Measurements from ENCODE around the gene ZNF280A. TPM values are rescaled to one million over a fixed set of nuclear protein-coding genes. Genes with fewer than 3 reads are reported as not detected.
"Not testable (repeated sequence)": the region's sequence is repeated elsewhere in the genome, so short reads cannot be mapped to it uniquely, and the experiment has no call there.

The ZNF280A gene
- total RNA-seq, 2 donors from 2014 or later, result not detected

- Histone ChIP-seq H3K27me3 (replicated peaks; ENCODE audit: insufficient read depth) (no peaks in the 10 kb centered on the region), H3K36me3 (no peaks in the 10 kb centered on the region), H3K4me1 (replicated peaks) (no peaks in the 10 kb centered on the region), H3K4me3 (no peak overlapping the region), H3K27ac (no peak overlapping the region), H3K9me3 (no peaks in the 10 kb centered on the region)
- TF ChIP-seq POLR2AphosphoS5 (IDR thresholded peaks at IDR 0.05) (no peak), CTCF (IDR thresholded peaks at IDR 0.05) (no peak), POLR2A (IDR thresholded peaks at IDR 0.05) (no peak)
- 63% methylated on average over 2 of the region's 2 CpGs for whole genome bisulfite sequencing
- intact Hi-C loops (cut with DNase I), result no loop called here
- DNase-seq (ENCODE audit: low spot score), result no peak
These were observed 39.1 kb downstream of the ZNF280A start for GRCh38 chr22:22480940-22481339.

- no peak for DNase-seq (ENCODE audit: low spot score)
- Histone ChIP-seq H3K4me3 (no peak overlapping the region), H3K4me1 (replicated peaks) (no peaks in the 10 kb centered on the region), H3K9me3 (no peaks in the 10 kb centered on the region), H3K36me3 (no peaks in the 10 kb centered on the region), H3K27me3 (replicated peaks; ENCODE audit: insufficient read depth) (no peaks in the 10 kb centered on the region), H3K27ac (no peak overlapping the region)
- intact Hi-C loops (cut with DNase I), result no loop called here
- 96% methylated on average over 5 of the region's 5 CpGs for whole genome bisulfite sequencing
- no peak for TF ChIP-seq CTCF (IDR thresholded peaks at IDR 0.05)
- TF ChIP-seq POLR2AphosphoS5 (IDR thresholded peaks at IDR 0.05), result no peak
- no peak for TF ChIP-seq POLR2A (IDR thresholded peaks at IDR 0.05)
These were observed 40.0 kb downstream of the ZNF280A start for GRCh38 chr22:22479999-22480532.

- no peak for DNase-seq (ENCODE audit: low spot score)
- no peaks in the 10 kb centered on the region for H3K4me1 ChIP-seq (replicated peaks)
- intact Hi-C loops (cut with DNase I), result no loop called here
- TF ChIP-seq POLR2A (IDR thresholded peaks at IDR 0.05), result no peak
- TF ChIP-seq POLR2AphosphoS5 (IDR thresholded peaks at IDR 0.05), result no peak
- TF ChIP-seq CTCF (IDR thresholded peaks at IDR 0.05), result no peak
- H3K27me3 ChIP-seq (replicated peaks; ENCODE audit: insufficient read depth), result no peaks in the 10 kb centered on the region
- H3K36me3 ChIP-seq, result no peaks in the 10 kb centered on the region
- 97% methylated on average over 2 of the region's 2 CpGs for WGBS
- H3K9me3 ChIP-seq, result no peaks in the 10 kb centered on the region
- no peak overlapping the region for H3K27ac ChIP-seq
- no peak overlapping the region for H3K4me3 ChIP-seq
These were observed 41.0 kb downstream of the ZNF280A start for GRCh38 chr22:22479116-22479515.

- DNase-seq (ENCODE audit: low spot score), result no peak
- no peak overlapping the region for H3K4me3 ChIP-seq
- H3K9me3 ChIP-seq, result no peaks in the 10 kb centered on the region
- intact Hi-C loops (cut with DNase I), result no loop called here
- no peaks in the 10 kb centered on the region for H3K36me3 ChIP-seq
- no peak overlapping the region for H3K27ac ChIP-seq
- no peaks in the 10 kb centered on the region for H3K27me3 ChIP-seq (replicated peaks; ENCODE audit: insufficient read depth)
- TF ChIP-seq POLR2AphosphoS5 (IDR thresholded peaks at IDR 0.05) (no peak), CTCF (IDR thresholded peaks at IDR 0.05) (no peak), POLR2A (IDR thresholded peaks at IDR 0.05) (no peak)
- no peaks in the 10 kb centered on the region for H3K4me1 ChIP-seq (replicated peaks)
These were observed 41.6 kb downstream of the ZNF280A start for GRCh38 chr22:22478470-22478869.

GRCh38 chr22:22474733-22475132 is 45.3 kb downstream of the ZNF280A start:
- no peaks in the 10 kb centered on the region for H3K27me3 ChIP-seq (replicated peaks; ENCODE audit: insufficient read depth)
- H3K36me3 ChIP-seq, result no peaks in the 10 kb centered on the region
- intact Hi-C loops (cut with DNase I), result no loop called here

GRCh38 chr22:22471104-22471503 is 49.0 kb downstream of the ZNF280A start:
- 92% methylated on average over 5 of the region's 5 CpGs for WGBS

More at GRCh38 chr22:22474733-22475132, 45.3 kb downstream of the ZNF280A start:
- Histone ChIP-seq H3K27ac (no peak overlapping the region), H3K4me1 (replicated peaks) (no peaks in the 10 kb centered on the region), H3K9me3 (no peaks in the 10 kb centered on the region), H3K4me3 (no peak overlapping the region)
- TF ChIP-seq CTCF (IDR thresholded peaks at IDR 0.05), result no peak
- no peak for TF ChIP-seq POLR2A (IDR thresholded peaks at IDR 0.05)
- no peak for TF ChIP-seq POLR2AphosphoS5 (IDR thresholded peaks at IDR 0.05)
- 63% methylated on average over 2 of the region's 2 CpGs for WGBS
- no peak for DNase-seq (ENCODE audit: low spot score)

More at GRCh38 chr22:22471104-22471503, 49.0 kb downstream of the ZNF280A start:
- H3K27ac ChIP-seq; H3K4me3 ChIP-seq; DNase-seq (ENCODE audit: low spot score); intact Hi-C loops (cut with DNase I); H3K27me3 ChIP-seq (replicated peaks; ENCODE audit: insufficient read depth); H3K4me1 ChIP-seq (replicated peaks); H3K36me3 ChIP-seq; H3K9me3 ChIP-seq: not testable (repeated sequence)

Data from prostate gland (tissue), 2 donors.